H1 (cell line): ENCODE measurements around the gene IL20RB. TPM values are rescaled to one million over a fixed set of nuclear protein-coding genes. Genes with fewer than 3 reads are reported as not detected.

Source experiments
- CTCF ChIA-PET: fragments of 300-600 bp; sonication (Branson Sonifier 250); formaldehyde crosslinking; loops from one replicate; lab custom pipeline; 2021; ENCODE audit not compliant: partially characterized antibody; lab: Charles Lee
- POLR2A ChIA-PET: fragments of 300-600 bp; sonication (Branson Sonifier 250); formaldehyde crosslinking; loops from one replicate; lab custom pipeline; 2021; ENCODE audit warnings: inconsistent platforms; ENCODE audit not compliant: partially characterized antibody; lab: Charles Lee
- DNase-seq, 2 experiments: peaks; one replicate each; pipeline versions ENCODE4 v3.0.0 to v3.0.0-alpha.2; 2010 to 2022; ENCODE audit warnings: low spot score in 2 of 2, low read depth in 1 of 2, mixed read lengths in 1 of 2
- FAIRE-seq: peaks from 2 replicates; lab custom pipeline; 2011; peaks lifted over from hg19 to GRCh38; lab: Jason Lieb, UNC
- H2AFZ ChIP-seq: 2 replicates; pipeline ENCODE4 v1.8.1; 2012; ENCODE audit warnings: low read length, inconsistent platforms
- H2AK5ac ChIP-seq: 2 replicates; pipeline ENCODE4 v1.6.1; 2013; ENCODE audit warnings: low read depth, low read length
- H2BK120ac ChIP-seq: replicated peaks from 2 replicates; pipeline ENCODE3; 2013; ENCODE audit warnings: low read depth, low read length, inconsistent platforms
- H2BK12ac ChIP-seq: 2 replicates; pipeline ENCODE4 v1.6.1; 2013; ENCODE audit warnings: low read depth, low read length
- H2BK15ac ChIP-seq: 2 replicates; pipeline ENCODE4 v1.6.1; 2013; ENCODE audit warnings: low read length
- H2BK20ac ChIP-seq: 2 replicates; pipeline ENCODE4 v1.6.1; 2013; ENCODE audit warnings: low read length
- H2BK5ac ChIP-seq: 2 replicates; pipeline ENCODE4 v1.6.1; 2013; ENCODE audit warnings: low read depth, low read length
- H3K14ac ChIP-seq: 2 replicates; pipeline ENCODE4 v1.6.1; 2013; ENCODE audit warnings: inconsistent platforms; ENCODE audit not compliant: insufficient read length
- H3K18ac ChIP-seq: 2 replicates; pipeline ENCODE4 v1.6.1; 2013; ENCODE audit warnings: low read length; ENCODE audit errors: extremely low read depth
- H3K23ac ChIP-seq: 2 replicates; pipeline ENCODE4 v1.6.1; 2013; ENCODE audit warnings: inconsistent platforms; ENCODE audit not compliant: insufficient read length
- H3K23me2 ChIP-seq: 2 replicates; pipeline ENCODE4 v1.6.1; 2013; ENCODE audit warnings: low read depth, low read length
- H3K27ac ChIP-seq: 2 replicates; pipeline ENCODE4 v1.6.1; 2011; ENCODE audit warnings: low read depth, low read length, inconsistent platforms
- H3K27me3 ChIP-seq, 4 experiments: replicated peaks in 1 of 4; 1 replicate in 1 of 4; 2 replicates in 3 of 4; pipeline versions ENCODE4 v1.6.1 to v1.8.1; 2011 to 2013; ENCODE audit warnings: low read length in 3 of 4, mild to moderate bottlenecking in 3 of 4, inconsistent platforms in 2 of 4, mixed read lengths in 2 of 4, moderate library complexity in 1 of 4; ENCODE audit not compliant: control insufficient read depth in 3 of 4, insufficient read depth in 3 of 4; ENCODE audit errors: extremely low read depth in 1 of 4
- H3K36me3 ChIP-seq, 4 experiments: 2 replicates each; pipeline versions ENCODE4 v1.6.1 to v1.8.1; 2011 to 2013; ENCODE audit warnings: mild to moderate bottlenecking in 4 of 4, low read length in 3 of 4, moderate library complexity in 2 of 4, control low read depth in 1 of 4, inconsistent platforms in 1 of 4; ENCODE audit not compliant: insufficient read depth in 4 of 4, control insufficient read depth in 2 of 4
- H3K4ac ChIP-seq: replicated peaks from 2 replicates; pipeline ENCODE3; 2013; ENCODE audit warnings: low read length, low read depth, mixed read lengths, inconsistent platforms; ENCODE audit not compliant: insufficient read length
- H3K4me1 ChIP-seq, 4 experiments: replicated peaks in 1 of 4; 1 replicate in 1 of 4; 2 replicates in 3 of 4; pipeline versions ENCODE4 v1.6.1 to v1.8.1; 2011 to 2013; ENCODE audit warnings: low read length in 3 of 4, inconsistent platforms in 2 of 4, mixed read lengths in 1 of 4; ENCODE audit not compliant: insufficient read depth in 4 of 4, control insufficient read depth in 3 of 4
- H3K4me2 ChIP-seq, 2 experiments: 2 replicates each; pipeline versions ENCODE4 v1.6.1 to v1.8.1; 2011 to 2013; ENCODE audit warnings: low read depth in 2 of 2, low read length in 2 of 2, control low read depth in 1 of 2, inconsistent platforms in 1 of 2, mild to moderate bottlenecking in 1 of 2; ENCODE audit not compliant: insufficient read depth in 1 of 2
- H3K4me3 ChIP-seq, 4 experiments: fragments of 200-600, 300-600 bp in 1 of 4; sonication (generic), shearing (Covaris generic), sonication (Bioruptor Twin) in 1 of 4; 2 replicates each; pipeline versions ENCODE4 v1.5.1 to v1.8.1; 2011 to 2016; ENCODE audit warnings: low read length in 4 of 4, low read depth in 3 of 4, control low read depth in 2 of 4, inconsistent platforms in 2 of 4, mild to moderate bottlenecking in 2 of 4, mixed read lengths in 1 of 4, moderate library complexity in 1 of 4; ENCODE audit not compliant: insufficient read depth in 2 of 4; ENCODE audit errors: extremely low read depth in 1 of 4
- H3K56ac ChIP-seq: replicated peaks from 2 replicates; pipeline ENCODE3; 2013; ENCODE audit warnings: low read depth, mild to moderate bottlenecking, mixed read lengths, low read length, inconsistent platforms; ENCODE audit not compliant: insufficient read length
- H3K79me1 ChIP-seq: 2 replicates; pipeline ENCODE4 v1.6.1; 2013; ENCODE audit warnings: low read depth, low read length, control low read depth
- H3K79me2 ChIP-seq, 2 experiments: 2 replicates each; pipeline versions ENCODE4 v1.6.1 to v1.8.1; 2012 to 2013; ENCODE audit warnings: low read length in 2 of 2, mild to moderate bottlenecking in 2 of 2, inconsistent platforms in 1 of 2; ENCODE audit not compliant: insufficient read depth in 2 of 2, control insufficient read depth in 1 of 2
- H3K9ac ChIP-seq, 4 experiments: replicated peaks in 1 of 4; 1 replicate in 1 of 4; 2 replicates in 3 of 4; pipeline versions ENCODE4 v1.6.1 to v1.8.1; 2011 to 2013; ENCODE audit warnings: low read depth in 3 of 4, low read length in 3 of 4, control low read depth in 2 of 4, mild to moderate bottlenecking in 2 of 4, moderate library complexity in 2 of 4, inconsistent platforms in 1 of 4; ENCODE audit errors: extremely low read depth in 1 of 4
- H3K9me3 ChIP-seq, 2 experiments: 2 replicates each; pipeline versions ENCODE4 v1.6.1 to v1.8.1; 2012 to 2013; ENCODE audit warnings: mild to moderate bottlenecking in 2 of 2, moderate library complexity in 2 of 2, control low read depth in 1 of 2, inconsistent platforms in 1 of 2, low read depth in 1 of 2, low read length in 1 of 2, mixed read lengths in 1 of 2; ENCODE audit not compliant: insufficient read depth in 2 of 2
- H4K20me1 ChIP-seq, 2 experiments: replicated peaks in 1 of 2; 2 replicates each; pipeline versions ENCODE3 to v1.8.1; 2011 to 2013; ENCODE audit warnings: inconsistent platforms in 2 of 2, low read length in 2 of 2, mild to moderate bottlenecking in 1 of 2; ENCODE audit not compliant: insufficient read depth in 2 of 2, control insufficient read depth in 1 of 2
- H4K5ac ChIP-seq: 2 replicates; pipeline ENCODE4 v1.6.1; 2013; ENCODE audit warnings: low read length, low read depth, mixed read lengths, inconsistent platforms; ENCODE audit not compliant: insufficient read length
- H4K8ac ChIP-seq: 2 replicates; pipeline ENCODE4 v1.8.0; 2013; ENCODE audit warnings: mild to moderate bottlenecking, moderate library complexity, low read length, inconsistent platforms; ENCODE audit not compliant: insufficient read depth; ENCODE audit errors: extremely low read depth
- H4K91ac ChIP-seq: replicated peaks from 2 replicates; pipeline ENCODE3; 2013; ENCODE audit warnings: low read length, mixed read lengths, inconsistent platforms; ENCODE audit not compliant: insufficient read length
- HDAC2 ChIP-seq, 2 experiments: fragments of 300-600 bp in 1 of 2; sonication (generic) in 1 of 2; IDR thresholded peaks; 2 replicates each; pipeline ENCODE4 v1.6.1; 2011 to 2012; ENCODE audit warnings: low read depth in 2 of 2, low read length in 2 of 2, mild to moderate bottlenecking in 2 of 2, moderate library complexity in 2 of 2, borderline replicate concordance in 1 of 2, inconsistent platforms in 1 of 2
- TCF12 ChIP-seq: IDR thresholded peaks from 2 replicates; pipeline ENCODE4 v1.6.1; 2011; ENCODE audit warnings: low read depth, mild to moderate bottlenecking, low read length
- WGBS, 2 experiments: shearing (Covaris generic) in 1 of 2; methylation state at CpG; one replicate each; pipeline versions ENCODE4 v1.1.6 to v1.1.7; 2013 to 2015; ENCODE audit warnings: low lambda C conversion rate in 2 of 2, mixed read lengths in 2 of 2, inconsistent platforms in 1 of 2, low coverage in 1 of 2, missing lambda C conversion rate in 1 of 2; ENCODE audit not compliant: insufficient replicate concordance in 2 of 2, insufficient coverage in 1 of 2, insufficient read length in 1 of 2; ENCODE audit errors: extremely low coverage in 1 of 2, missing lambda C conversion rate in 1 of 2; 5-methylcytosine and 5-hydroxymethylcytosine counted together
- polyA plus RNA-seq, 7 experiments: library from polyadenylated mRNA; depleted of rRNA in 3 of 7; stranded (reverse) in 5 of 7; unstranded in 2 of 7; fragments of >200 nt in 5 of 7; fragments of 200-250 nt in 2 of 7; gene quantifications; 1 replicate in 5 of 7; 2 replicates in 1 of 7; 4 replicates in 1 of 7; pipeline versions ENCODE4 v1.2.1 to v1.2.3, GENCODE V29; 2011 to 2013; ENCODE audit warnings: missing spikeins in 2 of 7, mixed read lengths in 2 of 7
- total RNA-seq: library from RNA; stranded (reverse); fragmentation: NEBNext Ultra II Directional; extraction: Animal tissue kit (Norgen Biotek cat#: 25700); gene quantifications from 2 replicates; pipeline ENCODE4 v1.2.1, GENCODE V29; 2021

Gene IL20RB
- total and polyA plus RNA-seq, 2 of the 8 experiments (the other 6 are each of a cell fraction or from before 2014, with no cell fraction given) = 1.6 to 1.8 TPM

DNA sequence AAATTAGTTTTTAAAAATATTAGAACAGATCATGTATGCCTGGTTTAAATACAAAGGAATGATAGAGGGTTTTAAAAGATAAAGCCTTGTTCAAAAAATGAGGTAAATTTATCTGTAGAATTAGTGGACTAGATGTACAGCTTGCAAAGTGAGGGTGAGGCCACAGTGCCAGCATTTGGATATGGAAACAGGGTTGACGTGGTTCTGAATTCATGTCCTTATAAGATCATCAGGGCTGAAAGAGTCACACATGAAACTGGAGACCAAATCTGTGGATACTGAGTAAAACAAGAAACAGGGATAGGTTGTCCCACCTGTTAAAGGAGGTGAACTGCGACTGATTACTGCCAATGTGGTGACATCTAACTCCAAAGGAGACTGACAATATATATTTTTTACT, 49.5 kb upstream of the IL20RB start:
- TF ChIP-seq TCF12 (no peak), HDAC2 (IDR thresholded peaks at IDR 0.05; ENCODE audit: borderline replicate concordance in 1 of 2, low read depth in 2 of 2, low read length in 2 of 2) (no peak)
- H2BK5ac ChIP-seq = no peak overlapping the region
- H3K23ac ChIP-seq = no peak overlapping the region
- no peak overlapping the region for H3K4me2 ChIP-seq
- H2AK5ac ChIP-seq = no peak overlapping the region
- peaks cover 0 to 99% of the 10 kb centered on the region in 2 experiments for H3K79me2 ChIP-seq
- no peak overlapping the region for H3K4me3 ChIP-seq
- no peak overlapping the region for H3K18ac ChIP-seq
- no peaks in the 10 kb centered on the region for H3K23me2 ChIP-seq
- H2BK120ac ChIP-seq = no peak overlapping the region
- H3K36me3 ChIP-seq = no peaks in the 10 kb centered on the region
- no peak overlapping the region for H3K9ac ChIP-seq
- no peak overlapping the region for H4K91ac ChIP-seq
- no peak for FAIRE-seq
- H4K20me1 ChIP-seq = peaks cover 6 to 15% of the 10 kb centered on the region in 2 experiments
- H2BK12ac ChIP-seq = no peak overlapping the region
- H4K5ac ChIP-seq = no peak overlapping the region
- no peaks in the 10 kb centered on the region for H3K27me3 ChIP-seq
- CTCF ChIA-PET = no interaction called here
- POLR2A ChIA-PET = no interaction called here
- H2BK15ac ChIP-seq = no peak overlapping the region
- no peak overlapping the region for H2BK20ac ChIP-seq
- no peak overlapping the region for H3K4ac ChIP-seq
- H3K27ac ChIP-seq = no peak overlapping the region
- H3K56ac ChIP-seq = no peak overlapping the region
- no peak overlapping the region for H4K8ac ChIP-seq
- H2AFZ ChIP-seq = no peak overlapping the region
- no peak for DNase-seq
- H3K9me3 ChIP-seq = no peaks in the 10 kb centered on the region
- WGBS, 2 experiments = 85% methylated on average over 2 of the region's 2 CpGs; no CpG with 5 or more reads in 1 of the 2 experiments
- no peak overlapping the region for H3K14ac ChIP-seq
- H3K79me1 ChIP-seq = peaks cover 9% of the 10 kb centered on the region
- H3K4me1 ChIP-seq = peaks cover 0 to 9% (median 4%) of the 10 kb centered on the region in 4 experiments; a peak in 4 of 7 replicates
